Skeletal muscle satellite cell (primary cell): ENCODE results near the gene CCDC12.

Source experiments
- H3K27me3 ChIP-seq: 2 replicates; pipeline ENCODE4 v1.7.0; 2013; ENCODE audit warnings: low read length; ENCODE audit not compliant: control insufficient read depth, insufficient read depth
- H3K36me3 ChIP-seq: 2 replicates; pipeline ENCODE4 v1.7.0; 2013; ENCODE audit warnings: mild to moderate bottlenecking, control low read depth, low read length; ENCODE audit not compliant: insufficient read depth
- H3K4me1 ChIP-seq: 2 replicates; pipeline ENCODE4 v1.7.0; 2013; ENCODE audit warnings: low read length; ENCODE audit not compliant: control insufficient read depth, insufficient read depth
- H3K4me2 ChIP-seq: 2 replicates; pipeline ENCODE4 v1.7.0; 2013; ENCODE audit warnings: mild to moderate bottlenecking, low read length
- H3K4me3 ChIP-seq: 2 replicates; pipeline ENCODE4 v1.7.0; 2013; ENCODE audit warnings: low read length
- H3K9ac ChIP-seq: 2 replicates; pipeline ENCODE4 v1.7.0; 2013; ENCODE audit warnings: mild to moderate bottlenecking, low read depth, low read length, moderate library complexity
- H3K9me3 ChIP-seq: replicated peaks from 2 replicates; pipeline ENCODE4 v1.7.0; 2013; ENCODE audit warnings: mild to moderate bottlenecking, control low read depth, low read length

The CCDC12 gene

GRCh38 chr3:46957092-46957820 is 19.3 kb downstream of the CCDC12 start:
- Histone ChIP-seq H3K4me2 (no peak overlapping the region), H3K36me3 (no peaks in the 10 kb centered on the region), H3K4me3 (no peak overlapping the region), H3K9me3 (no peaks in the 10 kb centered on the region), H3K27me3 (no peaks in the 10 kb centered on the region), H3K4me1 (peaks cover 28% of the 10 kb centered on the region), H3K9ac (no peak overlapping the region)

GRCh38 chr3:46955801-46956259 is 20.7 kb downstream of the CCDC12 start:
- Histone ChIP-seq H3K9ac (no peak overlapping the region), H3K4me2 (no peak overlapping the region), H3K4me1 (peaks cover 22% of the 10 kb centered on the region), H3K36me3 (no peaks in the 10 kb centered on the region), H3K27me3 (no peaks in the 10 kb centered on the region), H3K4me3 (no peak overlapping the region), H3K9me3 (no peaks in the 10 kb centered on the region)

- Histone ChIP-seq H3K9me3 (no peaks in the 10 kb centered on the region), H3K4me3 (no peak overlapping the region), H3K36me3 (no peaks in the 10 kb centered on the region), H3K4me2 (no peak overlapping the region), H3K9ac (no peak overlapping the region), H3K4me1 (peaks cover 15% of the 10 kb centered on the region), H3K27me3 (no peaks in the 10 kb centered on the region)
Observed at GRCh38 chr3:46955157-46955556, 21.4 kb downstream of the CCDC12 start.

- H3K4me2 ChIP-seq, result no peak overlapping the region
- no peaks in the 10 kb centered on the region for H3K27me3 ChIP-seq
- no peaks in the 10 kb centered on the region for H3K36me3 ChIP-seq
- no peak overlapping the region for H3K4me3 ChIP-seq
- H3K9ac ChIP-seq, result no peak overlapping the region
- H3K9me3 ChIP-seq, result no peaks in the 10 kb centered on the region
- H3K4me1 ChIP-seq, result peaks cover 9% of the 10 kb centered on the region
Observed at GRCh38 chr3:46954178-46954577, 22.4 kb downstream of the CCDC12 start.

- Histone ChIP-seq H3K36me3 (peaks cover 5% of the 10 kb centered on the region), H3K4me1 (peaks cover 16% of the 10 kb centered on the region), H3K9me3 (no peaks in the 10 kb centered on the region), H3K27me3 (no peaks in the 10 kb centered on the region), H3K4me3 (no peak overlapping the region), H3K4me2 (no peak overlapping the region), H3K9ac (no peak overlapping the region)
Observed at GRCh38 chr3:46953234-46954010, 23.1 kb downstream of the CCDC12 start.

GRCh38 chr3:46952813-46953212 is 23.7 kb downstream of the CCDC12 start:
- Histone ChIP-seq H3K4me1 (peaks cover 22% of the 10 kb centered on the region), H3K4me2 (no peak overlapping the region), H3K9ac (no peak overlapping the region), H3K27me3 (no peaks in the 10 kb centered on the region), H3K9me3 (no peaks in the 10 kb centered on the region), H3K36me3 (peaks cover 5% of the 10 kb centered on the region), H3K4me3 (no peak overlapping the region)

GRCh38 chr3:46950650-46951241 is 25.8 kb downstream of the CCDC12 start:
- H3K4me1 ChIP-seq, result peaks cover 31% of the 10 kb centered on the region
- H3K27me3 ChIP-seq, result no peaks in the 10 kb centered on the region
- no peak overlapping the region for H3K9ac ChIP-seq
- peaks cover 13% of the 10 kb centered on the region for H3K36me3 ChIP-seq
- no peaks in the 10 kb centered on the region for H3K9me3 ChIP-seq
- H3K4me2 ChIP-seq, result no peak overlapping the region
- no peak overlapping the region for H3K4me3 ChIP-seq

GRCh38 chr3:46950177-46950576 is 26.4 kb downstream of the CCDC12 start:
- no peak overlapping the region for H3K9ac ChIP-seq
- no peak overlapping the region for H3K4me2 ChIP-seq
- no peak overlapping the region for H3K4me3 ChIP-seq
- peaks cover 30% of the 10 kb centered on the region for H3K4me1 ChIP-seq
- no peaks in the 10 kb centered on the region for H3K9me3 ChIP-seq
- H3K36me3 ChIP-seq, result peaks cover 19% of the 10 kb centered on the region
- H3K27me3 ChIP-seq, result no peaks in the 10 kb centered on the region

GRCh38 chr3:46948830-46949671 is 27.5 kb downstream of the CCDC12 start:
- Histone ChIP-seq H3K4me1 (peaks cover 27% of the 10 kb centered on the region), H3K9ac (no peak overlapping the region), H3K9me3 (no peaks in the 10 kb centered on the region), H3K4me3 (no peak overlapping the region), H3K4me2 (no peak overlapping the region), H3K36me3 (peaks cover 20% of the 10 kb centered on the region), H3K27me3 (no peaks in the 10 kb centered on the region)

GRCh38 chr3:46947981-46948791 is 28.4 kb downstream of the CCDC12 start:
- Histone ChIP-seq H3K4me2 (peak overlapping the region; percentile 8), H3K9ac (no peak overlapping the region), H3K4me3 (no peak overlapping the region), H3K4me1 (peaks cover 32% of the 10 kb centered on the region), H3K27me3 (no peaks in the 10 kb centered on the region), H3K36me3 (peaks cover 20% of the 10 kb centered on the region), H3K9me3 (no peaks in the 10 kb centered on the region)
